Spleen (tissue), 7 donors: ENCODE results near the gene CHCHD6.

Experiments
- POLR2A ChIP-seq, 3 donors: fragments of 450-650 bp; IDR thresholded peaks; one replicate each; pipeline ENCODE4 v1.5.1; 2017; ENCODE audit warnings: antibody characterized with exemption in 3 of 3, mild to moderate bottlenecking in 1 of 3
- POLR2AphosphoS5 ChIP-seq, 3 donors: sonication (generic); formaldehyde crosslinking; IDR thresholded peaks; one replicate each; pipeline ENCODE4 v1.5.1; 2017; ENCODE audit warnings: antibody characterized with exemption in 3 of 3
- TF ChIP-seq, protein P1 (sequence below), 11 experiments: fragments of 200-600 bp in 7 of 11; fragments of 450-650 bp in 4 of 11; sonication (generic) in 4 of 11; IDR thresholded peaks in 8 of 11; conservative IDR thresholded peaks in 3 of 11; 1 replicate in 7 of 11; 2 replicates in 4 of 11; pipeline versions ENCODE4 v1.4.0 to v1.8.0; 2016 to 2021; ENCODE audit warnings: antibody characterized with exemption in 11 of 11, inconsistent platforms in 4 of 11, mild to moderate bottlenecking in 1 of 11
- donor health status: DM: no; HTN: no; CAD: no; lungs with moderate emphysema.
- donor health status: DM: no; HTN: no; CAD: no.
- donor health status: DM: no; HTN: no; CAD: no.

DNA sequence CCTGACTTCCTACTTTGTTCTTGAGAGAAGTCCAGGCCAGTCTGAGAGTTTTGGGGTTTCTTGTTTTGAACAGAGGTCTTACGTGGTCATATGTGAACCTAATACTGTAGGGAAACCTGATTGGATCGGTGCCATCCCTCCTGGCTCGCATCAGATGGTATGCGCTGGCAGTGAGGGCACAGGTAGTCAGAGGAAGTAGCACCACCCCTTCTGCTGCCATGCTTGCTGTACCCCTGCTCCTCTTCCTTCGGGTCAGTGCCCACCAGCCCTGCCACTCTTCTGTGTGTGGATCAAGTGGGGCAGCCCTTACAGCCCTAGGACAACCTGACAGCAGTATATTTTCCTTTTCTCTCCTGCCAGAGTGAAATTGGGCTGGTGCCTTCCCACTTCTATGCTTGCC lies 39.7 kb downstream of the CHCHD6 start:
- TF ChIP-seq, protein P1, sequence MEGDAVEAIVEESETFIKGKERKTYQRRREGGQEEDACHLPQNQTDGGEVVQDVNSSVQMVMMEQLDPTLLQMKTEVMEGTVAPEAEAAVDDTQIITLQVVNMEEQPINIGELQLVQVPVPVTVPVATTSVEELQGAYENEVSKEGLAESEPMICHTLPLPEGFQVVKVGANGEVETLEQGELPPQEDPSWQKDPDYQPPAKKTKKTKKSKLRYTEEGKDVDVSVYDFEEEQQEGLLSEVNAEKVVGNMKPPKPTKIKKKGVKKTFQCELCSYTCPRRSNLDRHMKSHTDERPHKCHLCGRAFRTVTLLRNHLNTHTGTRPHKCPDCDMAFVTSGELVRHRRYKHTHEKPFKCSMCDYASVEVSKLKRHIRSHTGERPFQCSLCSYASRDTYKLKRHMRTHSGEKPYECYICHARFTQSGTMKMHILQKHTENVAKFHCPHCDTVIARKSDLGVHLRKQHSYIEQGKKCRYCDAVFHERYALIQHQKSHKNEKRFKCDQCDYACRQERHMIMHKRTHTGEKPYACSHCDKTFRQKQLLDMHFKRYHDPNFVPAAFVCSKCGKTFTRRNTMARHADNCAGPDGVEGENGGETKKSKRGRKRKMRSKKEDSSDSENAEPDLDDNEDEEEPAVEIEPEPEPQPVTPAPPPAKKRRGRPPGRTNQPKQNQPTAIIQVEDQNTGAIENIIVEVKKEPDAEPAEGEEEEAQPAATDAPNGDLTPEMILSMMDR (IDR thresholded peaks at IDR 0.05 in 8 of 11, conservative IDR thresholded peaks at IDR 0.05 in 3 of 11) = no peak
- no peak for TF ChIP-seq POLR2A (IDR thresholded peaks at IDR 0.05)
- TF ChIP-seq POLR2AphosphoS5 (IDR thresholded peaks at IDR 0.05) = no peak
